NCI-H1694 (cell line): ENCODE data around the gene PRKAG2.

ENCODE experiments used
- DNase-seq: peaks from one replicate; lab custom pipeline; 2025; lab: John Stamatoyannopoulos, UW

PRKAG2 gene

GRCh38 chr7:151694828-151695580 is 181.9 kb downstream of the PRKAG2 start:
- DNase-seq = no peak

DNA sequence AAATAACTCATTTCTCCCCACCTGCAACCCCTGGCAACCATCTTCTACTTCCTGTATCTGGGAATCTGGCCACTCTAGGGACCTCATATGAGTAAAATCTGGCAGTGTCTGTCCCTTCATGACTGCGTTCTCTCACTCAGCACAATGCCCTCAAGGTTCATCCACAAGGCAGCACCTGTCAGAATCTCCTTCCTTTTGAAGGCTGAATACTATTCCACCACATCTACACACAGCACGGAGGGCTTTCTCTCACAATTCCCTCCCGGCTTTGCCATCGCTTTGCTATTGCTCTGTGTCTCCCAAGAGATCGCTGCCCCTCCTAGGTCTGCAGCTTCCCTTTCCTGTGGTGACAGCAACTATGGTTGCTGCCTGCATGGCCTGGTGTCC is 182.5 kb downstream of the PRKAG2 start:
- no peak for DNase-seq

DNA sequence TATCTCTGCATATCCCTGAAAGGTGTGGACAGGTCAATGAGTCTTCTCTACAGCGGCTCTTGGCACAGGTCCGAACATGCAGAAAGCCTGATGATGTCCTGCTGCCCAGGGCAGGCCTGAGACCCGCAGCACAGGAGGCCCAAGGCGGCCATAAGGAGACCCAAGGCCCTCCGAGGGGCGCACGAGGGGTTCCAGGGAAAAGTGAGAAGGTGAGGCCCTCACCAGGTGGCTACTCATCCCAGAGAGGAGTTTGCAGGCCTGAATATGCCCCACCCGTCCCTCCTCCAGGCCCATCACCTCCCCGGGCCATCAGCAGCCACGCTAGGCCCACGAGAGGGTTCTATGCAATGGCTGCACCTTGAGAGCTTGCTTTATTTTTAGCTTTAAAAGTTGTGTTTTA is 183.8 kb downstream of the PRKAG2 start:
- no peak for DNase-seq

- no peak for DNase-seq
Measured at GRCh38 chr7:151692721-151693120, 184.2 kb downstream of the PRKAG2 start.

DNA sequence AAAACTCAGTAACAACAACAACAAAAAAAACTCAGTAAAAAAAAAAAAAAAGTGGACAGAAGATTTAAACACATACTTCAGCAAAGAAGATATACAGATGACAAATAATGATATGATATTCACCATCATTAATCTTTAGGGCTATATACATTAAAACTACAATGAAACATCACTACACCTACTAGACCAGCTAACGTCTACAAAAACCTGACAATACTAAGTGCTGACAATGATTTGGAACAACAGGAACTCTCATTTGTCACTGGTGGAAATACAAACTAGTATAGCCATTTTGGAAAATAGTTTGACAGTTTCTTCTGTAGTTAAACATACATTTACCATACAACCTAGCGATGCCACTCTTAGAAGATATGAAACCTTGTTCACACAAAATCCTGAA is 185.5 kb downstream of the PRKAG2 start:
- DNase-seq = no peak

DNA sequence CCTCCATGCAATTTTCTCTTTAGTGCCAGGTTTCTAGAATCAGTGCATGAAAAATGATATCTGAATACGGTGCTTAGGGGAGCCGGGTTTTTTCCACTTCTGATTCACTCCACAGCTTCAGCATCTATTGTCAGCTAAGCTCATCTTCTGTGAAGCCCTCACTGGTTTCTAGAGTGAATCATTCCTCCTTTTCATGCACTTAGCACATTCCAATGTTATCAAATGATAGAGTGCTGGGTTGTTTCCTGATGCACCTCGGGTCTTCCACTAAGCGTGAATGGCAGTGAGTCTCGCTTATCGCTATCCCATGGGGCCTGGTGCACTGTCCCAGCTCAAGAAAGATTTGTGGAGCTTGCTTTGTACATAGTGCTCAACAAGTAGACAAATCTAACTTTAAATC is 186.3 kb downstream of the PRKAG2 start:
- DNase-seq = no peak

- DNase-seq = no peak
Measured at GRCh38 chr7:151689196-151689971, 187.5 kb downstream of the PRKAG2 start.

DNA sequence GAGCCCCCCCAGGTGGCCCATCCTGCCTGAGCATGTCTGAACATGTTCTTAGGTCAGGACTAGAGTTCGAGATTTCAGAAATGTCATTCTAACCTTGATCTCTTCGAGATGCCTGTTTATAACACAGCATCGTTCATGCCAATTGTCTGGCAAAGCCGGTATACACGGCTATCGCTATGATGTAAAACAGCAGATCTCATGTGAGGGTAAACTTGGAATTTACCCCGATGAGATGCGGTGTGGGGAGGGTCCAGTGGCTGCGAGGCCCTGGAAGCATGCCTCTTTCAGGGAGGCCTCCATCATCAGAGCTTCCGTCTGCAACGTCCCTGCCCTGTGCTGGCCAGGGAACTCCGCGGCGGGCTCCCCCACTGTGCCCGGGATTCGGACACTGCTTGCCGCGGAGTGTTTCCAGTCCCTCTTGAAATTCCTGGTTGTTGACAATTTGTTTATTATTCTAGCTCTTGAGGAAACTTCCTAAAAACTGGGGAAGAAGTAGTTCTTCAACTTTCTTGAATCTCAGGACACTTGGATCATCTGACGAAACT is 188.6 kb downstream of the PRKAG2 start:
- DNase-seq = no peak

DNA sequence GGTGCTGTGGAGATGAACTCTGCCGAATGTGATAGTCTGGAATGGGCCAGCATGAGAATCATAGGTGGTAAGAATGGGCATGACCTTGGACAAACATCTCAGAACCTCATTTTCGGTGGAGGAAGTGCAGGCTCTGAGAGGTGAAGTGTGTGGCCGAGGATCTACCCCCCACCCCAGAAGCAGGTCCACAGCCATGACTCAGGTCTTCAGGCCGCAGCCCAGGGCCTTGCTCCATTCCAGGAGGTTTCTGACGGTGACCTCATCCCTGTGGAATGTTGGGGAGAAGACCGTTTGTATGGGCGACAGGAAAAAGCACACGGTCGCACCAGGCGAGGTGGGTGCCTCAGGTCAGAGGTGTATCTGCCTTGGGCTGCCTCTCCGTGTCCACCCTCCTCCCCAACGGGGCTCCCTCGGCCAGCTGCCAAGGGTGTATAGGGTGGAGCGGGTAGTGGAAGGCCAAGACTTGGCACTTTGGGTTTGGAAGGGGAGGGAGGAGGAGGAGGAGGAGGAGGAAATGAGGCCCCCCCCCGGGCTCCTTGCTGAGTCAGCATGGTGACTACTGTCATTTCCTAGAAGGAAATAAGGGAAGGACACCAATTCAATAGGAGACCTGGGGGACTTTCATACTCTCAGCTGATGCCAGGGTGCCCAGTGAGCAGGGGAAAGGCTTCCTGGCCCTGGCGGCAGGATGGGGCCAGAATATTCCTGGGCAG is 189.2 kb downstream of the PRKAG2 start:
- no peak for DNase-seq

- no peak for DNase-seq
Measured at GRCh38 chr7:151686826-151687225, 190.1 kb downstream of the PRKAG2 start.

DNA sequence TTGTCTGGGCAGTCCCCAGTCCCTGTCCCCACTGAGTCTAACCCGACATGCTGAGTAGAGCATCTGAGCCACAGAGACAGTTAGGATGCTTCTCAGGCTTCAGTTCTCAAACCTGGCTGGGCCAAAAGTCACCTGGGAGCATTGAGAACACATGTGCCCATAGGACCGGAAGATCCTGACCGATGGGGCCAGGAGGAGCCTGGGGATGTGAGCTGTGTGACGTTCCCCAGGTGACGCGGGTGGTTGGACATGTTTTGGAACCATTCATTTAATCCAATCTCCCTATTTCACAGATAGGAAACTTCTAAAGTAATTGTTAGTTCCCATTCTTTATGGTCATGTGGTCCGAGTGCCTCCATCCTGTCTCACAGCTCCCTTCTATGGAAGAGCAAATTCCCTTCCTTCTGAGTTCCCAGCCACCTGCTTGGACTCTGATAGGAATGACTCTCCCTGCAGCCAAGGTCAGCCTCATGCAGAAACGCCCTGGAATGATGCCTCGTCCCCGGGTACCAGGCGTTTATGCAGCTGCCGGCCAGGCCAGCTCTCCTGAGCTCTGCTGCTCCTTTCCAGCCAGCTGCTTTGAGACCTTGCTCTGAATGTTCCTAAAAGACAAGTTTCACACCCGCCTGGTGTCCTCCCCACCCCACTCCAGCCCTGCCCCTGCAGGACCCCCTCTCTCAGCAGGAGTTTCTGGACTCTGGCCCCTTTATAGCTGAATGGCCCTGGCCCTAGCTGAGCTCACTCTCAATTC is 190.7 kb downstream of the PRKAG2 start:
- DNase-seq = no peak

- no peak for DNase-seq
Measured at GRCh38 chr7:151684408-151685175, 192.3 kb downstream of the PRKAG2 start.

DNA sequence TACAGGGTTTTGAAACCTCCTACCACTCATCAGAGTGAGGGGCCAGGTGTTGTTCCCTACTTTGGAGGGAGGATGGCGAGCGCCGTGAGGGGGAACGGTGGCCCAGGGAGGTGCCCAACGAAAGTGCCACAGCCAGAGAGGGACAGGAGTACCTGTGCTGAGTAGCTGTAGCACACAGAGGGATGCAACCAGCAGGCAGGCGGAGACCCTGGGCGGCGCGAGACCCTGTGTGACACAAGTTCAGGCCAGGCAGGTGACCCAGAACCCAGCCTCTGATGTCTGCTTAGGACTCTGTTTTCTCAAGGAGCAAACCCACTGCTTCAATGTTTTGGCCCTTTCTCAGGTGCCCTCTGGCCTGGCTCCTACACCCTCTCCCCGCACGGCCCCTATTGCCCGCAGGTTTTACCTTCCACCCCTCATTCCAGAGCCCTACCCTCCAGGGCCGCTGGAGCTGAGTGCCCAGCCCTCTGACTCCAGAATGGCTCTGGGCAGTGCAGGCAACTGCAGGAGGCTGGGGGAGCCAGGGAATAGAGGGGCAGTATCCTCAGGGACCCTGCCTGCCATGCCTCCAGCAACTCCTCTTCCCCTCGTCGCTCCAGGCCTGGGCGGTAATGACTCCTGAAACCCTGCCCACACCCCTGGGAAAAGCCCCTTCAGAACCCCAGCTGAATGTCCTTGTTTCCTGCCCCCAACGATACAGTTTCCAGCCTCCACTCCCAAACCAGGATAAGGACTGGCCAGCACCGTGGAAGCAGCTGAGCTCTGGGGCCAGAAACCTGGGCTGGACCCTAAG is 193.1 kb downstream of the PRKAG2 start:
- DNase-seq = no peak

- no peak for DNase-seq
Measured at GRCh38 chr7:151682831-151683614, 193.9 kb downstream of the PRKAG2 start.

GRCh38 chr7:151681726-151682125 is 195.2 kb downstream of the PRKAG2 start:
- DNase-seq = no peak

DNA sequence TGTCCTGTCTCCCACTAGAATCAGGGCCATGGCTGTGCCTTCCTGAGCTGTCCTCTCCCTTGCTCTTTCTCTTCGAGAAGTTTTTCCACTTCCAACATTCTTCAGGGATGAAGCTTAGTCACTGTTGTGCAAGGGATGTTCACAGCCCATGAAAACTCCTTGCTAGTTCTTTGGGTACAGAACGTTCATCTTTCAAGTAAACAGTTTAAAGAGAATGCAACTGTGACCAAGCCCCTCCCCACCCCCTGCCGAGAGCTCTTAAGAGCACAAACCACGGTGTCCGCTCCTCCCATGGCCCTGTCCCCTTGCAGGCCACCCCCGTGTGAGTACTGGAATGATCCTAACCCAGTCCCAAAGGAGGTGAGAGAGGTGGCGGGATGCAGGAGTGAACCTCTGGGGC is 196.1 kb downstream of the PRKAG2 start:
- DNase-seq = no peak

DNA sequence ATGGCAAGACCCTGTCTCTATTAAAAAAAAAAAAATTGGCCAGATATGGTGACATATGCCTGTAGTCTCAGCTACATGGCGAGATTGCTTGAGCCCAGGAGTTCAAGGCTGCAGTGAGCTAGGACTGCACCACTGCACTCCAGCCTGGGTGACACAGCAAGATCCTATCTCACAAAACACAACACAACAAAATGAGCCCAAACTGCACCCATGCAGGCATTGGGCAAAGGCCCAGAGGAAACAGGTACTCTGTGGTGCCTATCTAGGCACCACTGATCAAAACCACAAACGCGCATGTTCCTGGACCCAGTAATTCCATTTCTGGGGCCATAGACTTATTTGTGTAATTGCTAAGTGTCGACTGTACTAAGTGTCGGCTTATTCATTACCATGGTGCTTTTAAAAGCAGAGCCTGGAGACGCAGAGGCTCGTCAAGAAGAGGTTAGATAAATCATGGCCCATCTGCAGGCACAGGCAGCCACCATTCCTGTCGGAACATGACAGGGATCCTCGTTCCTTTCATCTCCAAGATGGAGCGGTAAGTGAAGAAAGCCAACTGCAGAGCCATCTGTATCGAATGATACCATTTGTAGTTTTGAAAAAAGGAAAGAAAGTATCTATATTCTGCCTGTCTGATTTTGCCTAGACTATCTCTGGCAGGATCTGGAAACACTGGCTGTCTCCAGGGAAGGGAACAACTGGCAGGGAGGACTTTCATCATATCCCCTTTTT is 196.9 kb downstream of the PRKAG2 start:
- DNase-seq = no peak

- DNase-seq = no peak
Measured at GRCh38 chr7:151679071-151679708, 197.7 kb downstream of the PRKAG2 start.
